Gastrocnemius medialis (tissue), 4 donors: ENCODE results near the gene SPOCK1.

ENCODE experiments used
- POLR2A ChIP-seq, 2 donors: fragments of 450-650 bp; IDR thresholded peaks; one replicate each; pipeline ENCODE4 v1.6.1; 2017; ENCODE audit warnings: antibody characterized with exemption in 2 of 2, mild to moderate bottlenecking in 2 of 2, moderate library complexity in 2 of 2
- TF ChIP-seq, protein P1 (sequence below), 5 experiments: fragments of 450-650 bp in 3 of 5; fragments of 200-600 bp in 2 of 5; sonication (generic) in 2 of 5; IDR thresholded peaks in 4 of 5; conservative IDR thresholded peaks in 1 of 5; 1 replicate in 4 of 5; 2 replicates in 1 of 5; pipeline ENCODE4 v1.5.1; 2016 to 2019; ENCODE audit warnings: antibody characterized with exemption in 5 of 5, mild to moderate bottlenecking in 3 of 5, moderate library complexity in 3 of 5

- no peak for TF ChIP-seq POLR2A (IDR thresholded peaks at IDR 0.05)
- TF ChIP-seq, protein P1, sequence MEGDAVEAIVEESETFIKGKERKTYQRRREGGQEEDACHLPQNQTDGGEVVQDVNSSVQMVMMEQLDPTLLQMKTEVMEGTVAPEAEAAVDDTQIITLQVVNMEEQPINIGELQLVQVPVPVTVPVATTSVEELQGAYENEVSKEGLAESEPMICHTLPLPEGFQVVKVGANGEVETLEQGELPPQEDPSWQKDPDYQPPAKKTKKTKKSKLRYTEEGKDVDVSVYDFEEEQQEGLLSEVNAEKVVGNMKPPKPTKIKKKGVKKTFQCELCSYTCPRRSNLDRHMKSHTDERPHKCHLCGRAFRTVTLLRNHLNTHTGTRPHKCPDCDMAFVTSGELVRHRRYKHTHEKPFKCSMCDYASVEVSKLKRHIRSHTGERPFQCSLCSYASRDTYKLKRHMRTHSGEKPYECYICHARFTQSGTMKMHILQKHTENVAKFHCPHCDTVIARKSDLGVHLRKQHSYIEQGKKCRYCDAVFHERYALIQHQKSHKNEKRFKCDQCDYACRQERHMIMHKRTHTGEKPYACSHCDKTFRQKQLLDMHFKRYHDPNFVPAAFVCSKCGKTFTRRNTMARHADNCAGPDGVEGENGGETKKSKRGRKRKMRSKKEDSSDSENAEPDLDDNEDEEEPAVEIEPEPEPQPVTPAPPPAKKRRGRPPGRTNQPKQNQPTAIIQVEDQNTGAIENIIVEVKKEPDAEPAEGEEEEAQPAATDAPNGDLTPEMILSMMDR (IDR thresholded peaks at IDR 0.05 in 4 of 5, conservative IDR thresholded peaks at IDR 0.05 in 1 of 5), result no peak
Measured at GRCh38 chr5:137291031-137291430, 208.1 kb downstream of the SPOCK1 start.
